HL-60 (cell line): Measurements from ENCODE around the gene PCSK5.

Experiments used
- DNase-seq, 2 experiments: peaks; one replicate each; pipeline ENCODE4 v3.0.0-alpha.2; 2010 to 2020; ENCODE audit warnings: low read depth in 1 of 2, low spot score in 1 of 2
- H3K27ac ChIP-seq: fragments of 250-450 bp; sonication (Bioruptor Pico); replicated peaks from 2 replicates; pipeline ENCODE4 v1.5.1; 2020; ENCODE audit warnings: mild to moderate bottlenecking, moderate library complexity
- H3K27me3 ChIP-seq: fragments of 250-450 bp; sonication (Bioruptor Pico); 2 replicates; pipeline ENCODE4 v1.5.1; 2021; ENCODE audit warnings: mild to moderate bottlenecking, moderate library complexity; ENCODE audit not compliant: insufficient read depth, poor library complexity, severe bottlenecking
- H3K4me3 ChIP-seq: replicated peaks from 2 replicates; pipeline ENCODE4 v1.5.1; 2011; ENCODE audit warnings: mild to moderate bottlenecking, control low read depth, low read length; ENCODE audit not compliant: insufficient read depth
- GABPA ChIP-seq: IDR thresholded peaks from 2 replicates; pipeline ENCODE4 v1.6.1; 2012; ENCODE audit warnings: low read depth
- POLR2AphosphoS5 ChIP-seq: IDR thresholded peaks from 2 replicates; pipeline ENCODE4 v1.6.1; 2012; ENCODE audit warnings: low read depth
- SPI1 ChIP-seq: IDR thresholded peaks from 2 replicates; pipeline ENCODE4 v1.6.1; 2012; ENCODE audit warnings: low read depth, mild to moderate bottlenecking, borderline replicate concordance
- TF ChIP-seq, protein P1 (sequence below): IDR thresholded peaks from one replicate; pipeline ENCODE4 v1.5.1; 2011; ENCODE audit warnings: low read length, control low read depth, inconsistent platforms; ENCODE audit not compliant: insufficient read depth
- TF ChIP-seq, protein P2 (sequence below): IDR thresholded peaks from 2 replicates; pipeline ENCODE4 v1.6.1; 2012; ENCODE audit warnings: low read depth; ENCODE audit not compliant: insufficient replicate concordance

PCSK5 gene

DNA sequence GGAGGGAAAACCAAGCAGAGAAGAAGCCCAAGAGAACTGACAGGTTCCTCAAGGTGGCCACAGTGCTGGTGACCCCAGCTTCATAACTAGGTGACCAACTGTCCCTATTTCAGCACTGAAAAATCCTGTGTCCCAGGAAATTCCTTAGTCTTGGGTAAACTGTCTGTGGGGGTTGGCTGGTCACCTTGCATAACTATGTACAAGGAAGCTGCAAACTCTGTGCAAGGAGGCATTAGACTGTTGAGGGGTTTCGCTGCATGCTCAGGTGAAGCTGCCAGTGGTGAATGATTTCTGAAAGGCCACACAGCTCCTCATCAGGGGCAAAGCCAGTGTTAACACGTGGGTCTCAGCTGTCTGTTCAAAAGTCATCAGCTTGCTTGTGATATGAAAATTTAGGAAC is 36.9 kb downstream of the PCSK5 start:
- no peak for DNase-seq
- H3K4me3 ChIP-seq: no peak overlapping the region
- no peak for TF ChIP-seq SPI1
- no peak for TF ChIP-seq POLR2AphosphoS5
- TF ChIP-seq GABPA: no peak
- TF ChIP-seq, protein P1, sequence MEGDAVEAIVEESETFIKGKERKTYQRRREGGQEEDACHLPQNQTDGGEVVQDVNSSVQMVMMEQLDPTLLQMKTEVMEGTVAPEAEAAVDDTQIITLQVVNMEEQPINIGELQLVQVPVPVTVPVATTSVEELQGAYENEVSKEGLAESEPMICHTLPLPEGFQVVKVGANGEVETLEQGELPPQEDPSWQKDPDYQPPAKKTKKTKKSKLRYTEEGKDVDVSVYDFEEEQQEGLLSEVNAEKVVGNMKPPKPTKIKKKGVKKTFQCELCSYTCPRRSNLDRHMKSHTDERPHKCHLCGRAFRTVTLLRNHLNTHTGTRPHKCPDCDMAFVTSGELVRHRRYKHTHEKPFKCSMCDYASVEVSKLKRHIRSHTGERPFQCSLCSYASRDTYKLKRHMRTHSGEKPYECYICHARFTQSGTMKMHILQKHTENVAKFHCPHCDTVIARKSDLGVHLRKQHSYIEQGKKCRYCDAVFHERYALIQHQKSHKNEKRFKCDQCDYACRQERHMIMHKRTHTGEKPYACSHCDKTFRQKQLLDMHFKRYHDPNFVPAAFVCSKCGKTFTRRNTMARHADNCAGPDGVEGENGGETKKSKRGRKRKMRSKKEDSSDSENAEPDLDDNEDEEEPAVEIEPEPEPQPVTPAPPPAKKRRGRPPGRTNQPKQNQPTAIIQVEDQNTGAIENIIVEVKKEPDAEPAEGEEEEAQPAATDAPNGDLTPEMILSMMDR: no peak
- TF ChIP-seq, protein P2, sequence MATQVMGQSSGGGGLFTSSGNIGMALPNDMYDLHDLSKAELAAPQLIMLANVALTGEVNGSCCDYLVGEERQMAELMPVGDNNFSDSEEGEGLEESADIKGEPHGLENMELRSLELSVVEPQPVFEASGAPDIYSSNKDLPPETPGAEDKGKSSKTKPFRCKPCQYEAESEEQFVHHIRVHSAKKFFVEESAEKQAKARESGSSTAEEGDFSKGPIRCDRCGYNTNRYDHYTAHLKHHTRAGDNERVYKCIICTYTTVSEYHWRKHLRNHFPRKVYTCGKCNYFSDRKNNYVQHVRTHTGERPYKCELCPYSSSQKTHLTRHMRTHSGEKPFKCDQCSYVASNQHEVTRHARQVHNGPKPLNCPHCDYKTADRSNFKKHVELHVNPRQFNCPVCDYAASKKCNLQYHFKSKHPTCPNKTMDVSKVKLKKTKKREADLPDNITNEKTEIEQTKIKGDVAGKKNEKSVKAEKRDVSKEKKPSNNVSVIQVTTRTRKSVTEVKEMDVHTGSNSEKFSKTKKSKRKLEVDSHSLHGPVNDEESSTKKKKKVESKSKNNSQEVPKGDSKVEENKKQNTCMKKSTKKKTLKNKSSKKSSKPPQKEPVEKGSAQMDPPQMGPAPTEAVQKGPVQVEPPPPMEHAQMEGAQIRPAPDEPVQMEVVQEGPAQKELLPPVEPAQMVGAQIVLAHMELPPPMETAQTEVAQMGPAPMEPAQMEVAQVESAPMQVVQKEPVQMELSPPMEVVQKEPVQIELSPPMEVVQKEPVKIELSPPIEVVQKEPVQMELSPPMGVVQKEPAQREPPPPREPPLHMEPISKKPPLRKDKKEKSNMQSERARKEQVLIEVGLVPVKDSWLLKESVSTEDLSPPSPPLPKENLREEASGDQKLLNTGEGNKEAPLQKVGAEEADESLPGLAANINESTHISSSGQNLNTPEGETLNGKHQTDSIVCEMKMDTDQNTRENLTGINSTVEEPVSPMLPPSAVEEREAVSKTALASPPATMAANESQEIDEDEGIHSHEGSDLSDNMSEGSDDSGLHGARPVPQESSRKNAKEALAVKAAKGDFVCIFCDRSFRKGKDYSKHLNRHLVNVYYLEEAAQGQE: no peak
- no peaks in the 10 kb centered on the region for H3K27me3 ChIP-seq
- no peak overlapping the region for H3K27ac ChIP-seq

DNA sequence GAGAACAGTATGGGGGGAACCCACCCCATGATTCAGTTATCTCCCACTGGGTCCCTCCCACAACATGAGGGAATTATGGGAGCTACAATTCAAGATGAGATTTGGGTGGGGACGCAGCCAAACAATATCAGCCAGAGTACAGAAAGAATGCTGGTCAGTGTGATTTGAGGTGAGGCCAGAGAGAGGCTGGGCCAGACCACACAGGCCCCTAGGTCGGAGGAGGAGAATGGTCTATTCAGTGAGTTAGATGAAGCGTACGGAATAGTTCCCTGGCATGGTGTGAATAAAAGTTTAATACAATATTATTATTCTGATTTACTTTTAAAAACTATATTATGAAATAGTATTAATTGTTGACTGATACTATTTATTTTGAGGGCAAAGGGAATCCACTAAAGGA is 39.7 kb downstream of the PCSK5 start:
- TF ChIP-seq POLR2AphosphoS5 (no peak), SPI1 (no peak), GABPA (no peak)
- TF ChIP-seq, protein P1: no peak
- TF ChIP-seq, protein P2: no peak
- Histone ChIP-seq H3K27ac (no peak overlapping the region), H3K27me3 (no peaks in the 10 kb centered on the region), H3K4me3 (no peak overlapping the region)
- no peak for DNase-seq

DNA sequence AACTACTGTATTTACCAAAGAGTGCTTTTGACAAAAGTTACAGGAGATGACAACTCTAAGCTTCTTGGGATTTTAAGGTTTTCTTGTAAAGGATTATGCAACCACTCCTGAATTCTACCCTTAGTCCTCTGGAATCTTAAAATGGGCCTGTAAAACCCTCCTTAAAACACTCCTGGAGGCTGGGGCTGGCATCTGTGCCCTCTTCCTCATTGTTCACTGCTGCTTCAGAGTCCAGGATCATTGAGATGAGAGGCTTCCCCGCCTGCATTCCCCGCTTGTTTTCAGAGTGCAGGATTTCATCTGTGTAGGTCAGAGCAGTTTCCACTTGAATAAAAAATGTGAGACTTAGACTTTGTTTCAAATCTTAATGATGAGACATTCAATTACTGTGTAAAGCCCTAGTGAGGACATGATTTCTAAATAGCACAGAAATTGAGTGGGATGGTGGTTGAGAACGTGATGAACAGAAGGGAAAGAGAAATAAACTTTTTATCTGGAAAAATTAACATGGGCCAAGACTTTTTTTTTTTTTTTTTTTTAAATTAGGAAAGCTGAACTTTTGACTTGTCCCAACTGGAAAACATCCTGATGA is 40.4 kb downstream of the PCSK5 start:
- no peak for DNase-seq
- Histone ChIP-seq H3K27ac (no peak overlapping the region), H3K4me3 (no peak overlapping the region), H3K27me3 (no peaks in the 10 kb centered on the region)
- TF ChIP-seq, protein P1: no peak
- TF ChIP-seq, protein P2: no peak
- no peak for TF ChIP-seq POLR2AphosphoS5
- no peak for TF ChIP-seq GABPA
- no peak for TF ChIP-seq SPI1
